Effector memory CD4-positive, alpha-beta T cell (primary cell): ENCODE results near the gene ATP1A2.

Experiments used
- DNase-seq, 3 donors: peaks; one replicate each; pipeline ENCODE4 v3.0.0-alpha.2; 2020
- H3K27ac ChIP-seq: 2 replicates; pipeline ENCODE4 v1.7.0; 2013; ENCODE audit warnings: mild to moderate bottlenecking, low read length, moderate library complexity; ENCODE audit not compliant: insufficient read depth, poor library complexity, severe bottlenecking
- H3K27me3 ChIP-seq: replicated peaks from 2 replicates; pipeline ENCODE4 v1.7.0; 2013; ENCODE audit warnings: mild to moderate bottlenecking, low read length; ENCODE audit not compliant: insufficient read depth, control insufficient read depth, poor library complexity, severe bottlenecking
- H3K36me3 ChIP-seq: 2 replicates; pipeline ENCODE4 v1.7.0; 2013; ENCODE audit warnings: mild to moderate bottlenecking, low read length, moderate library complexity; ENCODE audit not compliant: control insufficient read depth, insufficient read depth
- H3K4me1 ChIP-seq: 2 replicates; pipeline ENCODE4 v1.7.0; 2013; ENCODE audit warnings: low read length, mild to moderate bottlenecking; ENCODE audit not compliant: control insufficient read depth, insufficient read depth, poor library complexity, severe bottlenecking
- H3K4me3 ChIP-seq: 2 replicates; pipeline ENCODE4 v1.7.0; 2013; ENCODE audit warnings: low read length, low read depth, mild to moderate bottlenecking; ENCODE audit not compliant: insufficient read depth, poor library complexity, severe bottlenecking
- H3K9me3 ChIP-seq: 2 replicates; pipeline ENCODE4 v1.7.0; 2013; ENCODE audit warnings: mild to moderate bottlenecking, low read length, moderate library complexity; ENCODE audit not compliant: control insufficient read depth
- total RNA-seq, 3 donors: gene quantifications; one replicate each; lab custom pipeline; 2026; lab: John Stamatoyannopoulos, UW

Gene ATP1A2
- total RNA-seq = 0 to 0.19 (median 0.17) reads per million in 3 donors

DNA sequence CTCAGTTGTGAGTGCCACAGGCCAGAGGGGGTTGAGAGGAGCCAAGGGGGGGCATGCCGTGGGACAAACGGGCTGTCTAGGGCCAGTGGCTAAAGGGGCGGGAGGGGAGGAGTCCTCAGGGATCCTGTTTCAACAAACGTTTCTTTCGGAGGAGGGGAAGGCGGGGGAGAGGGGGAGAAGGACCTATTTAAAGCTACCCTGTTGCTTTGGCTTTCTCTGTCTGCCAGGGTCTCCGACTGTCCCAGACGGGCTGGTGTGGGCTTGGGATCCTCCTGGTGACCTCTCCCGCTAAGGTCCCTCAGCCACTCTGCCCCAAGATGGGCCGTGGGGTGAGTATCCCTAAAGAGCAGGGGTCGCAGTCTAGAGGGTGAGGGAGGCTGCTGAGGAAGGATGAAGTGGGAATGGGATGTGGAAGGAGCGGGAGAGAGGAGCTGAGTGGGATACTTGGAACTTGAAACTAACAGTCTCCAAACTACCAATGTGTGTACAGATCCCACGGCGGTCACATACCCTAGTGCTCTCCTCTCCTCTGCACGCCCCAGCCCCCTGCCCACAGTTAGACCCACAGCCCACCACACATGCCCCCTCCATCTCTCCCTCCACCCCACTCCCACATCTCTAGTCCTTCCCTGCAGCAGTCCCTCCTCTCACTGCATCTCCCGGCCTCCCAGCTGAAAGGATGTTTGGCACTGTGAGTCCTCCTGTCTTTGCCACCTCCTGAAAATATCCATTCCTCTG, at the start of gene ATP1A2:
Gene ATP1A2, plus strand, starts transcription at position 215 of the 738 bp plus-strand sequence. Its CDS starts 103 bp downstream, at position 318.
- no peak for DNase-seq

DNA sequence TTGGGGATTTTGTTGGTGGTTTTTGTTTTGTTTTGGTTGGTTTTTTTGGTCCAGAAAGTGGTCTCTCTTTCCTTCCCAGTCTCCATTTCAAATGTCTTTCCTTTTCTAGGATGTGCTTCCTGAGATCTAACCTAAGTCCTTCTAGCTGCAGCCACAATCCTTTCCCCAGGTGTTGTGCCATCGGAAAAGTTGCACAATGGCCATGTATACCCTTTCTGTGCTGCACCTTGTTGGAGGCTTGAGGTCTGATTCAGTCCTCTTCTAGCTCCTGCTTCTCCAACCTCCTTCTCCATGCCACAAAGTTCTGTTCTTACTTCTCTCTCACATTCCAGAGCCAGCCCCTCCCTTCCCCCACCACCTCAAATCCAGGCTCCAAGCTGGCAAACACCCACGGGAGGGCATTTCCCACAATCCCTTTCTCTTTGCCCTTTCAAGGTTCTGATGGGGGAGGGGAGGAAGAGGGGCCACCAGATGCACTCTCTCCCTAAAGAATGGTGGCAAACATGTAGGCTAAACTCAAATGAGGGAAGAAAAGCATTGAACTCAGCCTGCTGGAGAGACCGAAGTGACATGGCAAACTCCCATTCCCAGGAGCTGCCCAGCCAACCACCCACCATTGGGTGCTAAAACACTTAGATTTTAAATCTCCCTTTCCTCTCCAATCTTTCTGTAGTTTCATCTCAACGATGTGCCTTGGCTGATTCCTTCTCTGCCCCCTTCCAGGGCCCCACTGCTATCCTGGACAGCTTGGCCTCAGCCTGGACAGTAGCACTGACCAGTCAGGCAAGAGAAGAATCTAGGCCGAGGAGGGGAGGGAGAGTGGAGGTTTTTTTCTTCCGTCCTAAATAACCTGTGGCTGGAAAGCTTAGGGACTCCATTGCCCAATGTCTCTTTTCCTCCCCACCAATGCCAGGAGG, 48.5 kb upstream of the ATP1A2 start:
- peaks cover 6% of the 10 kb centered on the region for H3K27me3 ChIP-seq
- no peaks in the 10 kb centered on the region for H3K36me3 ChIP-seq
- no peak for DNase-seq
- no peaks in the 10 kb centered on the region for H3K9me3 ChIP-seq
- H3K27ac ChIP-seq = no peak overlapping the region
- peaks cover 9% of the 10 kb centered on the region for H3K4me1 ChIP-seq
- H3K4me3 ChIP-seq = no peak overlapping the region

More for the DNA sequence above, at the start of gene ATP1A2:
- Histone ChIP-seq H3K27ac (no peak within 1 kb of the TSS), H3K9me3 (no peaks in the 10 kb centered on the region), H3K4me1 (no peaks in the 10 kb centered on the region), H3K4me3 (no peak within 1 kb of the TSS), H3K27me3 (no peaks in the 10 kb centered on the region), H3K36me3 (no peaks in the 10 kb centered on the region)

DNA sequence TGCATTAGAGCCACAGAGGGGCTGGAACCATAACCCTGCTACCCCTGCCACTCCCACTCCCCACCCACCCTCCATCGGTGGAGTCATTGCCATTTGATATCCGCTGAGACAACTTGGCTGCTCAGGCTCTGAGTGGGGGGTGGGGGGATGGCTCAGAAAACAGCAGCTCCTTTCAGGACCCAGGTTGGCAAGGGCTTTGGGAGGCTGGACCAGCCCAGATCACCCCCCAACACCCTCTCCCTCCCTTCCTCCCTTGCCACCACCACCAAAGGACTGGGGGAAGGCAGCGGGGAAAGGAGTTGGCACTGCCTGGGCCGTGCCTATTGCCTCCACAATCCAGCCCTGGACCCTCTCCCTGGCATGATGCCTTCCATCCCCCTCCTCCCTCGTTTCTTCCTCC, 47.3 kb upstream of the ATP1A2 start:
- Histone ChIP-seq H3K4me3 (no peak overlapping the region), H3K36me3 (no peaks in the 10 kb centered on the region), H3K4me1 (peaks cover 9% of the 10 kb centered on the region), H3K27me3 (peaks cover 6% of the 10 kb centered on the region), H3K9me3 (no peaks in the 10 kb centered on the region), H3K27ac (no peak overlapping the region)
- DNase-seq = no peak

DNA sequence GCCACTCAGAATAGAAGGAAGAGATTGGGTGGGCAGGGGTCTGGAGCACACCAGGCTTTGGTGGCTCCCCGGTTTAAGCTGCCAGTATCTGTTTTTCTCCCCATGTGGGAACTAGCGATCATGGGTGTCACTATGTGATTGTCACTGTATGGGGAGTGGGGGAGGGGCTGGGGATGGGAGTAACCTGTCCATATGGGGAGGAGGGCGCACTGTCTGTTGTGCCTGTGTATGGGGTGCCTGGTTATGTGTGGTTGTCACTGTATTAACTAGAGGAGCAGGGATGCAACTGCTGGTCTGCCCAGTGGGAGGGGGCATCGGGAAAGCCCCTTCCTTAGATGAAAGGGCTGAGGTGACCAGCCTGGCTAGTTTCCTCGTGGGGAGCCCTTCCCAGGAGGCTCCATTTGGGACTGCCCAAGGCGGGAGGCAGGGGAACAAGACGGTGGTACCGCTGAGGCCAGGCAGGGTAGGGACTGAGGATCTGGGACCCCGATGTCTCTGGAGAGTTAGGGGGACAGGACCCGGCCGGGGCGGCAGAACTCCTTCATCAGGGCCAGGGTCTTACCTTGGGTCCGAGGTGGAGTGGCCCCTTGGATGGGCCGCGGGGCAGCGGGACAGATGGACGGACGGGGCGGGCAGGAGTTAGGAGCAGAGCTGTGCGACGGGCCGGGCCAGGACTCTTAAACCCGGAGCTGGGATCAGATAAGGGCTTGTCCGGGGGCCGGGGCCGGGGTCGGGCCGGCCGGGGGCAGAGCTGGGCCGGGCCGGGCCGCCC, 45.9 kb upstream of the ATP1A2 start, which contains the start of gene KCNJ10:
Gene KCNJ10, minus strand, starts transcription at position 701 of the 772 bp plus-strand sequence. CDS start 27,628 bp downstream, outside the sequence.
- H3K4me1 ChIP-seq = peaks cover 9% of the 10 kb centered on the region
- no peaks in the 10 kb centered on the region for H3K9me3 ChIP-seq
- H3K27ac ChIP-seq = no peak within 1 kb of the TSS
- peak within 1 kb of the TSS; percentile 56 for H3K4me3 ChIP-seq
- no peak for DNase-seq
- no peaks in the 10 kb centered on the region for H3K36me3 ChIP-seq
- H3K27me3 ChIP-seq = peaks cover 6% of the 10 kb centered on the region

DNA sequence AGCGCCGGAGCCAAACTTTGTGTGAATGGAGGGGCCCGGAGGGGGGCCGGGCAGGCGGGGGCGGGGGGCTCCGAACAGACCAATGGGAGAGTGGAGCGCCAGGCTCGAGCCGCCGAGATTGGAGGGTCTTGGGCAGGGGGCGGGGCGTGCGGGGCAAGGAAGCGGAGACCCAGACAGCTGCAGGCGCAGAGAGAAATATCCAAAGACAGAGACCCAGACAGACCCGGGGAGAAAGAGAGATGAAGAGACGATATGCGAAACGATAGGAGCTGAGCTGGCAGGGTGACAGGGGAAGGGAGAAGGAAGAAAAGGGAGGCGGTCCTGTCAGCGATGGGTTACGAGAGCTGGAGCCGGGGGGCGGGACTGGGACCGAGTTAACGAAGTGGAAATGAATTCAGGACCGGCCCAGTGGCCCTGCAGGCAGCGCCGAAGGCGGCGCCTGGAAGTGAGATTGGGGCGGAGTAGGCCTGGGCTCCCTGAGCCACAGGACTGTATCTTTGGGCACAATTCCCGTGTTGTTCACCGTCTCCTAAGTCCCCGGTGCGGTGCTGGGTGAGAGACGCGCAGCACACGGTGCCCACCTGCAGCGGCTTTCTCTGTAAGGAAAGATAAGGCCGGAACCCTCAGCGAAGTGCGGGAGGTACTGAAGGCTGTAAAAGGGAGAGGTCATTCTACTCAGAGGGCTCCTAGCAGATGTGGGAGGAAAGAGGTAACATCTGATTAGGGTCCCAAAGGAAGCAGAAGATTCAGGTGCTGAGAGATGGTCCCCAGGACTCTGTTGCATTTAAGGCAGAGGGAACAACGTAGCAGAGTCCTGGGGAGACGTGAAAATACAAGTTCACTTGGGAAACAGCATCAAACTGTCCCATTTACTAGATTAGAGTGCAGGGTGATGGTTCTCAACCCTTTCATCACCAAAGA, 45.1 kb upstream of the ATP1A2 start:
- peak; percentile 20 to 54 (median 37) for DNase-seq
- H3K4me3 ChIP-seq = peak overlapping the region; percentile 56
- no peaks in the 10 kb centered on the region for H3K36me3 ChIP-seq
- peaks cover 9% of the 10 kb centered on the region for H3K4me1 ChIP-seq
- peaks cover 6% of the 10 kb centered on the region for H3K27me3 ChIP-seq
- no peak overlapping the region for H3K27ac ChIP-seq
- H3K9me3 ChIP-seq = no peaks in the 10 kb centered on the region

DNA sequence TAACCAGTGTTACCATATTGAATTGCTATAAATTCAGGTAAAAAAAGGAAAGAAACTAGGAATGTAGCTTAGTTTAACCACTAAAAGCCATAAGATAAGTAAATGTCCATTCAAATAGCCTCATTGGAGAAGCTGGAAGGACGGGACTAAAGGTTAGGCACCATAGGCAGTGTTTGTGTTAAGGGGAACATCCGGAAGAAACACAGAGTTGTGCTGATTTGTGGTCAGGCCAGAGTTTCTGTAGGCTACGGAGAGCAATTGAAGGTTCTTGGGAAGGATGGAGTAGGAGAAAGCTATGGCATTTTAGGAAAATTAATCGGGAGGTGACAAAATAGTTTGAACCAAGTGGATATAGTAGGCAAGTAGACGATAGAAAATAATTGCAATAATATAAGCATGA, 44.3 kb upstream of the ATP1A2 start:
- Histone ChIP-seq H3K27me3 (peaks cover 6% of the 10 kb centered on the region), H3K4me3 (no peak overlapping the region), H3K36me3 (no peaks in the 10 kb centered on the region), H3K4me1 (peaks cover 9% of the 10 kb centered on the region), H3K27ac (no peak overlapping the region), H3K9me3 (no peaks in the 10 kb centered on the region)
- no peak for DNase-seq

DNA sequence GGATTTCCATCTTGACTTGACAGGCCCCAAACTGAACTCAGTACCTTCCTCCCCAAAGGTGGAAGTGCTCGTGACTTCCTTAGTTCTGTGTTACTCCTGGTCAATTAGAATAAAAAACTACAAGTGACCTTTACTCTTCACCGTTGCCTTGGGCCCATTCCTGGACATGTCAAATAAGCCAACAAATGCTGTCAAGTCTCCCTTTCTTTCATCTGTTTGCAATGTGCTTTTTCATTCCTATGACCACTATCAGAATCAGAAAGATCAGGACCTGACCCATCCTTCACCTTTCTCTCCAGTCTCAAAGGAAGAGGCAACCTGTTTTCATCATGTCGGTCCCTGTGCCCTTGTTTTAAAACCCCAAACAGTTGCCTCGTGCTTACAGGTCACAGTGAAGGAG, 40.7 kb upstream of the ATP1A2 start:
- H3K4me3 ChIP-seq = no peak overlapping the region
- H3K36me3 ChIP-seq = no peaks in the 10 kb centered on the region
- H3K27me3 ChIP-seq = peaks cover 13% of the 10 kb centered on the region
- no peaks in the 10 kb centered on the region for H3K9me3 ChIP-seq
- H3K27ac ChIP-seq = no peak overlapping the region
- no peak for DNase-seq
- peaks cover 9% of the 10 kb centered on the region for H3K4me1 ChIP-seq

DNA sequence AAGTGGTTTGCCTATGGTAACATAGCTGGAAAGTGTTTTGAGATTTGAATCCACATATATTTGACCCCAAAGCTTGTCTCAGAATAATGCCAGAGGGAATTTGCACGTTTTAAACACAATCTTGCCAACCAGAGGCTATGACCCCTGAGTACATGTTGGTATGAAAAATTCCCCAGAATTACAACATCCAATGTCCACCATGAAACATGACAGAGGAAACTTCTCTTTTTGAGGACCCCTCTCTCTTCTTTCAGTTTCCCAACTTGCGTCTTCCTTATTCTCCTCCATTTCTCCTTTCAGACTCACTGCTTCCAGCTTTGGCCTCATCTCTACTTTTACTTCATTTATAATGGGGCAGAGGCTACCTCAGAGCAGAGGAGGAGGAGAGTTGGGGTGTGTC, 39.7 kb upstream of the ATP1A2 start:
- H3K36me3 ChIP-seq = no peaks in the 10 kb centered on the region
- H3K9me3 ChIP-seq = no peaks in the 10 kb centered on the region
- DNase-seq = no peak
- H3K27me3 ChIP-seq = peaks cover 17% of the 10 kb centered on the region
- no peak overlapping the region for H3K4me3 ChIP-seq
- no peak overlapping the region for H3K27ac ChIP-seq
- H3K4me1 ChIP-seq = peaks cover under 1% of the 10 kb centered on the region

DNA sequence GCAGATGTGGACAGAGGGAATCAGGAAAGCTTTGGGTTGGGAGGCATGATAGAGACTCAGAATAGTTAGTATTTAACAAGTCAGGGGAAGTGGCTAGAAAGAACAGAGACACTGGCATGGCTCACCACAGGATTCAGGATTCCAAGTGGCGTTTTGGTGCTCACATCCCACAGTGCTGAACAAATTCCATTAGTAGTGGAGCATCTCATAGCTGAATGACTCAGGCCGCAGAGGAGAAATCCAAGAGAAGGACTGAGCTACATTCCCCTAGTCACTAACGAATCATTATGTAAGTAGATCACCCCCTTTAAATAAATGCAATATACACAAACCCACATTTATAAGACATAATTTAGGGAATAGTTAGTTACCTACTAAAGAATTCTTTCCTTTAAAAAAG, 39.3 kb upstream of the ATP1A2 start:
- Histone ChIP-seq H3K4me3 (no peak overlapping the region), H3K27me3 (peaks cover 22% of the 10 kb centered on the region), H3K9me3 (no peaks in the 10 kb centered on the region), H3K4me1 (no peaks in the 10 kb centered on the region), H3K36me3 (no peaks in the 10 kb centered on the region), H3K27ac (no peak overlapping the region)
- no peak for DNase-seq
